Activated CD8-positive, alpha-beta T cell treated with anti-CD3 and anti-CD28 coated beads, Interleukin-2, amount 10 ng/mL, durations not matched to agents 7 days and 5 days (primary cell): ENCODE measurements around the gene PEX13. TPM values are rescaled to one million over a fixed set of nuclear protein-coding genes. Genes with fewer than 3 reads are reported as not detected.
A peak's percentile ranks its signal among the peaks of the same experiment; 100 is the strongest.
"Not testable (repeated sequence)": the region's sequence is repeated elsewhere in the genome, so short reads cannot be mapped to it uniquely, and the experiment has no call there.

ENCODE experiments used
- ATAC-seq: fragments of 150-1000 bp; cut with Tn5 transposase; one replicate; pipeline ENCODE4 v1.10.0; 2021; ENCODE audit warnings: moderate library complexity
- CTCF ChIA-PET: fragments of 350-600 bp; sonication (Branson Sonifier 250); formaldehyde crosslinking; loops from one replicate; lab custom pipeline; 2021; ENCODE audit warnings: antibody characterized with exemption; lab: Charles Lee
- POLR2A ChIA-PET: fragments of 350-600 bp; sonication (Branson Sonifier 250); formaldehyde crosslinking; loops from one replicate; lab custom pipeline; 2021; ENCODE audit warnings: antibody characterized with exemption; lab: Charles Lee
- DNase-seq: peaks from one replicate; pipeline ENCODE4 v3.0.0-alpha.2; 2020
- H3K27ac Mint-ChIP-seq: one replicate; pipeline ENCODE4 v1.8.0; 2021; ENCODE audit warnings: mild to moderate bottlenecking, mixed read lengths
- H3K27me3 Mint-ChIP-seq: one replicate; pipeline ENCODE4 v1.8.0; 2021; ENCODE audit warnings: low read depth, mixed read lengths
- H3K36me3 Mint-ChIP-seq: one replicate; pipeline ENCODE4 v1.8.0; 2021; ENCODE audit warnings: low read depth, mixed read lengths
- H3K4me1 Mint-ChIP-seq: one replicate; pipeline ENCODE4 v1.8.0; 2021; ENCODE audit warnings: low read depth, mixed read lengths
- H3K4me3 Mint-ChIP-seq: one replicate; pipeline ENCODE4 v1.8.0; 2021; ENCODE audit warnings: mild to moderate bottlenecking, mixed read lengths
- H3K9me3 Mint-ChIP-seq: one replicate; pipeline ENCODE4 v1.8.0; 2022; ENCODE audit warnings: mixed read lengths; ENCODE audit not compliant: insufficient read depth
- total RNA-seq, 2 experiments: library from RNA; stranded (reverse); gene quantifications; one replicate each; pipeline ENCODE4 v1.2.3, GENCODE V29; 2021

The PEX13 gene
- total RNA-seq, 2 experiments from 2014 or later, result 15.5 to 18.6 TPM

DNA sequence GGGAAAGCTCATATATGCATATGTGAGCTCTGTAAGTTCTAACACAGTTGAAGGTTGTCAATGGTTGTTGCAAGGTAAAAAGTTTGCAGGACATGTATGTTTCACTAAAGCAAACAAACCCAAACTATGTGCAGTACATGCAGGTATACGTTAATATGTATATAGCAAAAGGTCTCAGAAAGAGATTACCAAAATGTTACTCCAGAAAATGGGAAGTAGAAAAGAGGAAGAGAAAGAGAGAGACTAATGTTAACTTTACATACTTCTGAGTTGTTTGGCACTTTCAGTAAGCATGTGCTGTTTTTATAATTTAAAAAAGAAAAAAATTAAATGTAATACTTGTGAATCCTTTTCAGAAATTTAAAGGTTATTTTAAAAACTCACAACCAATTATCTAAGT, 32.8 kb upstream of the PEX13 start:
- CTCF ChIA-PET, result no interaction called here
- Mint-ChIP-seq H3K4me1 (peaks cover 5% of the 10 kb centered on the region), H3K27me3 (no peaks in the 10 kb centered on the region), H3K27ac (no peak overlapping the region), H3K9me3 (no peaks in the 10 kb centered on the region), H3K36me3 (no peaks in the 10 kb centered on the region), H3K4me3 (no peak overlapping the region)
- ATAC-seq (no peak), DNase-seq (no peak)
- POLR2A ChIA-PET, result no interaction called here

DNA sequence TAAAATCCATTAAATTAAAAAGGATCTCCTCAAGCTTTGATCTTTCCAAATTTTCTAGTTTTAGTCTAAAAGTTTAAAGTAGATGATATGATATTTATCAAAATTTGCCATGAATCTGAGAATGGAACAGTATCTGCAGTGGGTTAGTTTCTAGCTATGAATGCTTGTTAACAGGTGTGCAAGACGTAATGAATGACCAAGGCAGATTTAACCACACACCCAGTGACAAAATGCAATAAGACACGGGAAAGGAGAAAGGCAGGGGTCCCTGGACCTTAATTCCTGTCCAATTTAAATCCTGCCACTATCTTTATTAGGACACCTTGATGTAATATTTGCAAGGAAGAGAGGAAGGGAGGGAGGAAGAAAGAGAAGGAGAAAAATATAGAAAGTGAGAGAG, 30.5 kb upstream of the PEX13 start:
- Mint-ChIP-seq H3K9me3 (peaks cover 11% of the 10 kb centered on the region), H3K4me3 (no peak overlapping the region), H3K36me3 (peaks cover 18% of the 10 kb centered on the region), H3K4me1 (no peaks in the 10 kb centered on the region), H3K27me3 (no peaks in the 10 kb centered on the region), H3K27ac (no peak overlapping the region)
- ChIA-PET POLR2A (interaction anchor here (0.7 kb wide), 1 partner anchor 169 kb away, joined by 3 read pairs; no protein-coding TSS in a partner anchor), CTCF (interaction anchor here (1.0 to 1.7 kb wide), 5 partner anchors 11 to 279 kb away, joined by 3 to 6 read pairs (median 4); no protein-coding TSS in a partner anchor)
- no peak for DNase-seq
- ATAC-seq, result no peak

DNA sequence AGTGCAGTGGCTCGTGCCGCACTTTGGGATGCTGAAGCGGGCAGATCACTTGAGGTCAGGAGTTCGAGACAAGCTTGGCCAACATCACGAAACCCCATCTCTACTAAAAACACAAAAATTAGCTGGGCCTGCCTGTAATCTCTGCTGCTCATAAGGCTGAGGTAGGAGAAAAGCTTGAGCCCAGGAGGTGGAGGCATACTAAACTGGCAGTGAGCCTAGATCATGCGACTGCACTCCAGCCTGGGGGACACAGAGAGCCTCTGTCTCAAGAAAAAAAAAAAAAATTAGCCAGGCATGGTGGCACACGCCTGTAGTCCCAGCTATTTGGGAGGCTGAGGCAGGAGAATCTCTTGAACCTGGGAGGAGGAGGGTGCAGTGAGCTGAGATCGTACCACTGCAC, 29.9 kb upstream of the PEX13 start:
- H3K27me3 Mint-ChIP-seq, DNase-seq, ATAC-seq, H3K4me1 Mint-ChIP-seq, POLR2A ChIA-PET, H3K4me3 Mint-ChIP-seq, H3K27ac Mint-ChIP-seq: not testable (repeated sequence)
- Mint-ChIP-seq H3K9me3 (peaks cover 17% of the 10 kb centered on the region), H3K36me3 (peaks cover 23% of the 10 kb centered on the region)
- CTCF ChIA-PET, result interaction anchor here (1.0 to 1.7 kb wide), 3 partner anchors 29 to 280 kb away, joined by 3 to 5 read pairs (median 4); no protein-coding TSS in a partner anchor

DNA sequence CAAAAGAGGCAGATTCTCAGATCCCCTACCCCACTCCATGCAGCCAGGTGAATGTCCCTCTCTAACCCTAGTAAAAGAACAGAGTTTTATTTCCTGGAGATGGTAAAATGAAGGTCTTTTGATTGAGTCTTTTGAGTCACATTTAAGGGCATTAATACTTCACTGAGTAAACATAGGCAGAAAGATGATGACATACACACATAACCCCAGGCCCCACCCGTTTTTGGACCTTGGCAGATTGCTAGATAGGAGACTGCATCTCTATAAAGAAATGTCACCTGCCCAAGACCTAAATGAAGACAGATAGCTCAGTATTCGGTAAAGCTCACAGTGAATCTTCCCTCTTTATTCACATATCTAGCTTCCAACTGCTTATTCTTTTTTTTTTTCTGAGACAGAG, 28.3 kb upstream of the PEX13 start:
- Mint-ChIP-seq H3K9me3 (peaks cover 19% of the 10 kb centered on the region), H3K4me3 (no peak overlapping the region), H3K27me3 (no peaks in the 10 kb centered on the region), H3K36me3 (peaks cover 31% of the 10 kb centered on the region), H3K27ac (no peak overlapping the region), H3K4me1 (peaks cover 8% of the 10 kb centered on the region)
- DNase-seq, result no peak
- ChIA-PET POLR2A (no interaction called here), CTCF (interaction anchor here (1.8 to 2.3 kb wide), 2 partner anchors 10 to 184 kb away, joined by 5 to 10 read pairs; no protein-coding TSS in a partner anchor)
- no peak for ATAC-seq

DNA sequence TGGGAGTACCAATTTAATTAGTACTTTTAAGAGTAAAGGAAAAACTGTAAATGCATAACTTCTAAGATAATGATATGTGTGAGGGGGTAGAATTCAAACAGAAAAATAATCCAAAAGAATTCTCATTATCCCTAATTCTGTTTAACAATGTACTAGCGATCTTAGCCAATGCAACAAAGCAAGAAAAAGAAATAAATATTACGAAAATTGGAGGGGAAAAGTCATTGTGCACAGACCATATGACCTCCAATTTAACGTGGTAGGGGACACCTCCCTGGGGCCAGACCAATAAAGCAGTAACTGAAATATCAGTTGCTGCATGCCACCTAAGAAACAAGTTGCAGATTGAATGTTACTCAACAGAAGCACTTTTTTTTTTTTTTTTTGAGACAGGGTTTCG, 25.9 kb upstream of the PEX13 start:
- POLR2A ChIA-PET, result interaction anchor here (1.3 kb wide), 1 partner anchor 236 kb away, joined by 4 read pairs; the partner anchor contains the start of gene PAPOLG
- no peaks in the 10 kb centered on the region for H3K27me3 Mint-ChIP-seq

DNA sequence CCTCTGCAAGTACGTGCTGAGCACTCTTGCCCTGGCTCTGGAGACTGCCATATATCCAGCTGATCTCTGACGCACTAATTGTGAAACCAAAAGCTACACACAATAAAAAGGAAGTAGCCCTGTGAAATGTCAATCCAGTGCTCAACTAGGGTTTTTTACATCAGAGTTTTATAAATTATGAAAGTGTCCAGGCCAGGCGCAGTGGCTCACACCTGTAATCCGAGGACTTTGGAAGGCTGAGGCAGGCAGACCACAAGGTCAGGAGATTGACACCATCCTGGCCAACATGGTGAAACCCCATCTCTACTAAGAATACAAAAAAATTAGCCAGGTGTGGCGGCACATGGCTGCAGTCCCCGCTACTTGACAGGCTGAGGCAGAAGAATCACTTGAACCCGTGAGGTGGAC, 24.5 kb upstream of the PEX13 start:
- ATAC-seq, result peak; percentile 77
- peak; percentile 43 for DNase-seq
- no peaks in the 10 kb centered on the region for H3K27me3 Mint-ChIP-seq
- H3K4me1 Mint-ChIP-seq, result peaks cover 8% of the 10 kb centered on the region
- H3K9me3 Mint-ChIP-seq, result peaks cover 19% of the 10 kb centered on the region
- H3K27ac Mint-ChIP-seq, result peak overlapping the region; percentile 84
- ChIA-PET POLR2A (interaction anchor here (0.5 to 1.3 kb wide), 4 partner anchors 14 to 237 kb away, joined by 3 to 4 read pairs (median 4); partner anchors contain the start of genes PAPOLG and REL), CTCF (interaction anchor here (0.7 to 1.6 kb wide), 9 partner anchors 27 to 285 kb away, joined by 3 to 5 read pairs (median 3); no protein-coding TSS in a partner anchor)
- H3K36me3 Mint-ChIP-seq, result peaks cover 31% of the 10 kb centered on the region
- peak overlapping the region; percentile 25 for H3K4me3 Mint-ChIP-seq

More for the DNA sequence above, 25.9 kb upstream of the PEX13 start:
- Mint-ChIP-seq H3K36me3 (peaks cover 31% of the 10 kb centered on the region), H3K4me1 (peaks cover 8% of the 10 kb centered on the region), H3K4me3 (no peak overlapping the region), H3K9me3 (peaks cover 19% of the 10 kb centered on the region), H3K27ac (no peak overlapping the region)
- CTCF ChIA-PET, result interaction anchor here (1.2 to 1.3 kb wide), 3 partner anchors 173 to 186 kb away, joined by 3 to 5 read pairs (median 3); no protein-coding TSS in a partner anchor
- ATAC-seq (no peak), DNase-seq (no peak)

DNA sequence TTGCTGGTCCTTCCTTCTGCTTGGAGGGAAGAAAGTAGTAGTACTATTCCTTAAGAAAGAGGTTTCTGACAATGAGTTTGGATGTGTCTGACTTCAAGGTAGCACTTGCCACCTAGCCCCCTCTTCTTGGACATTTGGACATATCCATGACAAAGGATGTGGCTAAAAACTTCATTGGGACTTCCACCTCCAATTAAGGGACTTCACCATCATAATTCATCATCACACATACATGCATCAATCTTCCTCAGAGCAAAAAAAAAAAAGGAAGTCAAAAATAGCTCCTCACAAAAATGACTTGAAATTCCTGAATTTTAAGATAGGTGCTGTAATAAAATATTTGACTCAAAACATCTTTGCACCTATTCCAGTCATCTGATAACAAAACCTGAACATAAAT, 23.4 kb upstream of the PEX13 start:
- CTCF ChIA-PET, result interaction anchor here (1.4 to 1.6 kb wide), 2 partner anchors 199 to 287 kb away, joined by 4 to 5 read pairs; no protein-coding TSS in a partner anchor
- peaks cover 8% of the 10 kb centered on the region for H3K4me1 Mint-ChIP-seq
- peaks cover 31% of the 10 kb centered on the region for H3K36me3 Mint-ChIP-seq
- no peak overlapping the region for H3K27ac Mint-ChIP-seq
- no peak overlapping the region for H3K4me3 Mint-ChIP-seq
- no peak for DNase-seq
- peaks cover 19% of the 10 kb centered on the region for H3K9me3 Mint-ChIP-seq
- no peaks in the 10 kb centered on the region for H3K27me3 Mint-ChIP-seq
- ATAC-seq, result no peak
- POLR2A ChIA-PET, result interaction anchor here (0.7 kb wide), 1 partner anchor 238 kb away, joined by 3 read pairs; the partner anchor contains the start of gene PAPOLG

DNA sequence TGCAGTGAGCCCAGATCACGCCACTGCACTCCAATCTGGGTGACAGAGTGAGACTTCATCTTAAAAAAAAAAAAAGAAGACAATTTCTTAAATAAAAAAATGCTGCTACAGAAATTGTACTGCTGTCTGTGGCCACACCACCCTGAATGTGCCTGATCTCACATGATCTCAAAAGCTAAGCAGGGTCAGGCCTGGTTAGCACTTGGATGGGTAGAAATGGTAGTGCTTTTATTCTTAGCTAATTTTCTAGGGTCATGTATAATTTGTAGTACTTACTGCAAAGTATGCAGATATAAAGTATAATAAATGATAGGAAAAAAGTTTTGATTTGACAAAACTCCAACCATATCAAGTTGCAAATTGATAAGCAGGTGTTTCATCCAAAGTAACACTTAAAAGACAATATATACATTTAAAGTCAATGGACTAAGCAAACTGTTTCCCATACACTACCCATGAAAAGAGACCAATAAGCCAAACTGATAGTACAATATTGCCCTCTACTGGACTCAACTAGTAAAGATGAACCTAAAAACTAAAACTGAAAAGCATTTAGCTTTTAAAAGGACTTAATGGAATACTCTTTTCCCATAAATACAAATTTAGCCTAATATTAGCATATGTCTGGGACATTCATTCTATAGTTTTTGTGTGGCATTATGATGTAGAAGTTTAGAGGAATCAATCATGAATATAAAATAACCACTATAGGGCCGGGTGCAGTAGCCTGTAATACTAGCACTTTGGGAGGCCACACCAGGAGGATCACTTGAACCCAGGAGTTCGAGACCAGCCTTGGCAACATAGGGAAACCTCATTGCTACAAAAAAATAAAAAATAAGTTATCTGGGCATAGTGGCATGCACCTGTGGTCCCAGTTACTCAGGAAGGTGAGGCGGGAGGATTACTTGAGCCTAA, 18.6 kb upstream of the PEX13 start:
- peak; percentile 79 for ATAC-seq
- DNase-seq, result no peak
- H3K36me3 Mint-ChIP-seq, result peaks cover 4% of the 10 kb centered on the region
- POLR2A ChIA-PET, result interaction anchor here (0.8 kb wide), 1 partner anchor 116 kb away, joined by 3 read pairs; no protein-coding TSS in a partner anchor
- H3K4me1 Mint-ChIP-seq, result no peaks in the 10 kb centered on the region
- CTCF ChIA-PET, result interaction anchor here (0.6 to 4.7 kb wide), 47 partner anchors 9 to 324 kb away, joined by 3 to 74 read pairs (median 5); partner anchors contain the start of genes PAPOLG and REL
- H3K27ac Mint-ChIP-seq, result no peak overlapping the region
- H3K4me3 Mint-ChIP-seq, result no peak overlapping the region
- no peaks in the 10 kb centered on the region for H3K9me3 Mint-ChIP-seq
- no peaks in the 10 kb centered on the region for H3K27me3 Mint-ChIP-seq

DNA sequence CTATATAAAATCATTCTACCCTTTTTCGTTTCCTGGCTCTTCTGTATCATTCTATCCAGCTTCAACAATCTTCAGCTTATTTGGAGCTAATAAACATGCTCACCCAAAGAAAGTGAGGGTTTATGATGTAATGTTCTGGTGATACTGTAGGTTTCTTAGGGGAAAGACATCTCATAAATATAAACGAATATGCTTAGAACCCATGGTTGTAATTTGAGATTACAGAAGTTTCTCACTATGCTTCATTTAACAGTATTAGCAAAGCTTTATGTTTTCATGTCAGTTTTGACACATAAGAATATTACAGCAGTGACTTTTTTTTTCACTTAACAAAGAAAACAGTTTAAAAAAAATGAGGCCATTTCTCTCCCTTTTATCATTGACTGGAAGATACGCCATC, 11.8 kb upstream of the PEX13 start:
- no peak for DNase-seq
- Mint-ChIP-seq H3K27ac (no peak overlapping the region), H3K36me3 (peaks cover 6% of the 10 kb centered on the region), H3K9me3 (no peaks in the 10 kb centered on the region), H3K4me3 (no peak overlapping the region), H3K4me1 (no peaks in the 10 kb centered on the region), H3K27me3 (no peaks in the 10 kb centered on the region)
- ChIA-PET POLR2A (no interaction called here), CTCF (interaction anchor here (0.9 to 2.3 kb wide), 6 partner anchors 10 to 298 kb away, joined by 3 to 9 read pairs (median 4); partner anchors contain the start of gene REL)
- no peak for ATAC-seq

DNA sequence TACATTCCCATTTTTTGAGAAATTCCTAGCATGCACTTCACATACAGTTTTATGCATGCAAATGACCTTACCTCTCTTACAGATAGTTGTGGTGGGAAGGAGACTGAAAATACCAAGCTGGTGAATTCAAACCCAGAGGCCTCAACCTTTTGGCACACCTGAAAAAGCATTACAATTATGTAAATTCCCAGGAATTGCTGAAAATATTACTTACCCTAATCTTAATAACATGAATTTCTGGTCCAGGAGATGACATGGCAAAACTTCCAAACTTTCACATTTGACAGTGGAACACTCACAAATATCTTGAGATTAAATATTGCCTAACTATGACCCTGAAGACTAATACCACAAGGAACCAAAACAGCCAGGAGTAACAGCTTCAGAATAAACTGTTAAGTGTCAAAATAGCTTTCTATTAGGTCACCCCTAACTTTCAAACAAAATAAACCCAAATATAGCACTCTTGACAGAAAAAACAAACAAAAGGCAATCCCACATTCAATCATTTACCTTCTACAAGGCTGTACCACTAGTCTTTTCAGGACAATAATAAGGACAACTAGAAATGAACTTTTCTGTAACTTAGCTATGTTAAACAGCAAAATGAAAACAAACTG, 10.9 kb upstream of the PEX13 start:
- DNase-seq (no peak), ATAC-seq (no peak)
- H3K4me3 Mint-ChIP-seq, result no peak overlapping the region
- H3K4me1 Mint-ChIP-seq, result peaks cover under 1% of the 10 kb centered on the region
- H3K9me3 Mint-ChIP-seq, result no peaks in the 10 kb centered on the region
- ChIA-PET CTCF (interaction anchor here (0.9 to 2.3 kb wide), 6 partner anchors 125 to 299 kb away, joined by 3 to 9 read pairs (median 4); partner anchors contain the start of gene REL), POLR2A (no interaction called here)
- H3K27me3 Mint-ChIP-seq, result no peaks in the 10 kb centered on the region
- no peak overlapping the region for H3K27ac Mint-ChIP-seq
- H3K36me3 Mint-ChIP-seq, result peaks cover 6% of the 10 kb centered on the region

DNA sequence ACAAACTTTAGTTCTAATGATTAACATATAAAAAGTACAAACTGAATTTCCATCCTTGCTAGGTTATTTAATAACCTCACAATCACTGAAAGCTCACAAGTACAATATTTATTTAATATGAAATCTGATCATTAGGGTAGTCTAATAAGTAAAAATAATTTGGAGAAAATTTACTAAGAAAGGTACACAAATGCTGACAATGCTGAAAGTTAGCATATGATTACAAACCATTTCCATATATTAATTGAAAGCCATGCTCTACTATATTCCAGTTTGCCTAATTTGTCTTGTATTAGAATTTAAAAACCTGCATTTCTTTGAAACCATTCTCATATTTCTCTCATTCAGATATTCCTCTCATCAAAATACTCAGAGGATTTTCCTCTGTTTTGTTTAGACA, 8.2 kb upstream of the PEX13 start:
- ATAC-seq, result no peak
- Mint-ChIP-seq H3K36me3 (peaks cover 6% of the 10 kb centered on the region), H3K9me3 (no peaks in the 10 kb centered on the region), H3K27me3 (no peaks in the 10 kb centered on the region), H3K4me3 (no peak overlapping the region), H3K4me1 (peaks cover 13% of the 10 kb centered on the region), H3K27ac (no peak overlapping the region)
- no peak for DNase-seq
- ChIA-PET POLR2A (no interaction called here), CTCF (interaction anchor here (1.3 kb wide), 1 partner anchor 10 kb away, joined by 3 read pairs; no protein-coding TSS in a partner anchor)
